Uterus (tissue), 4 donors: ENCODE results near the gene DGKI. TPM values are rescaled to one million over a fixed set of nuclear protein-coding genes. Genes with fewer than 3 reads are reported as not detected.

Experiments
- DNase-seq, 2 donors: peaks; one replicate each; pipeline ENCODE4 v3.0.0-alpha.2; 2019 to 2020
- H3K27ac ChIP-seq, 2 donors: fragments of 200-600 bp; sonication (generic); 1 replicate in 1 of 2; 2 replicates in 1 of 2; pipeline ENCODE4 v1.5.1; 2016 to 2018
- H3K27me3 ChIP-seq, 2 donors: fragments of 200-600 bp; sonication (generic); one replicate each; pipeline ENCODE4 v1.5.1; 2018 to 2019; ENCODE audit warnings: control low read depth in 1 of 2
- H3K36me3 ChIP-seq, 2 donors: fragments of 200-600 bp; sonication (generic); one replicate each; pipeline ENCODE4 v1.5.1; 2019; ENCODE audit warnings: control low read depth in 1 of 2
- H3K4me1 ChIP-seq, 2 donors: fragments of 200-600 bp; sonication (generic); one replicate each; pipeline ENCODE4 v1.5.1; 2018 to 2019; ENCODE audit warnings: control low read depth in 1 of 2
- H3K4me3 ChIP-seq, 2 donors: fragments of 200-600 bp; sonication (generic); 1 replicate in 1 of 2; 2 replicates in 1 of 2; pipeline ENCODE4 v1.5.1; 2018 to 2019; ENCODE audit warnings: mild to moderate bottlenecking in 1 of 2
- H3K9me3 ChIP-seq, 2 donors: fragments of 200-600 bp; sonication (generic); one replicate each; pipeline ENCODE4 v1.5.1; 2019; ENCODE audit warnings: control low read depth in 1 of 2
- POLR2A ChIP-seq, 2 donors: fragments of 450-650 bp; IDR thresholded peaks; one replicate each; pipeline ENCODE4 v1.6.1; 2016; ENCODE audit warnings: antibody characterized with exemption in 2 of 2, mild to moderate bottlenecking in 1 of 2, moderate library complexity in 1 of 2
- intact Hi-C: fragments of 100-400 bp; cut with DNase I; formaldehyde crosslinking; loops from one replicate; pipeline ENCODE4 v1.15.1; 2023; ENCODE audit warnings: low total_unique reads
- total RNA-seq, 4 donors: library from RNA; depleted of rRNA in 3 of 4; stranded (reverse); fragments of >200 nt in 3 of 4; gene quantifications; one replicate each; pipeline versions ENCODE4 v1.1.0 to v1.2.4, GENCODE V29; 2014 to 2023
- TF ChIP-seq, protein P1 (sequence below), 4 experiments: fragments of 200-600 bp in 2 of 4; fragments of 450-650 bp in 2 of 4; sonication (generic) in 2 of 4; IDR thresholded peaks; one replicate each; pipeline ENCODE4 v1.5.1; 2016 to 2019; ENCODE audit warnings: antibody characterized with exemption in 4 of 4, mild to moderate bottlenecking in 2 of 4, moderate library complexity in 1 of 4
- donor health status: DM: yes; HTN: yes; CAD: no.

The DGKI gene
- total RNA-seq, 4 donors from 2014 or later: 1.0 to 8.5 (median 4.1) TPM

GRCh38 chr7:137386966-137387365 lies 459.8 kb downstream of the DGKI start:
- Histone ChIP-seq H3K27ac (no peak overlapping the region), H3K9me3 (no peaks in the 10 kb centered on the region), H3K27me3 (no peaks in the 10 kb centered on the region), H3K4me1 (no peaks in the 10 kb centered on the region), H3K36me3 (no peaks in the 10 kb centered on the region), H3K4me3 (no peak overlapping the region)
- no peak for DNase-seq
- no peak for TF ChIP-seq POLR2A (IDR thresholded peaks at IDR 0.05)
- TF ChIP-seq, protein P1, sequence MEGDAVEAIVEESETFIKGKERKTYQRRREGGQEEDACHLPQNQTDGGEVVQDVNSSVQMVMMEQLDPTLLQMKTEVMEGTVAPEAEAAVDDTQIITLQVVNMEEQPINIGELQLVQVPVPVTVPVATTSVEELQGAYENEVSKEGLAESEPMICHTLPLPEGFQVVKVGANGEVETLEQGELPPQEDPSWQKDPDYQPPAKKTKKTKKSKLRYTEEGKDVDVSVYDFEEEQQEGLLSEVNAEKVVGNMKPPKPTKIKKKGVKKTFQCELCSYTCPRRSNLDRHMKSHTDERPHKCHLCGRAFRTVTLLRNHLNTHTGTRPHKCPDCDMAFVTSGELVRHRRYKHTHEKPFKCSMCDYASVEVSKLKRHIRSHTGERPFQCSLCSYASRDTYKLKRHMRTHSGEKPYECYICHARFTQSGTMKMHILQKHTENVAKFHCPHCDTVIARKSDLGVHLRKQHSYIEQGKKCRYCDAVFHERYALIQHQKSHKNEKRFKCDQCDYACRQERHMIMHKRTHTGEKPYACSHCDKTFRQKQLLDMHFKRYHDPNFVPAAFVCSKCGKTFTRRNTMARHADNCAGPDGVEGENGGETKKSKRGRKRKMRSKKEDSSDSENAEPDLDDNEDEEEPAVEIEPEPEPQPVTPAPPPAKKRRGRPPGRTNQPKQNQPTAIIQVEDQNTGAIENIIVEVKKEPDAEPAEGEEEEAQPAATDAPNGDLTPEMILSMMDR (IDR thresholded peaks at IDR 0.05): no peak
- intact Hi-C loops: no loop called here

DNA sequence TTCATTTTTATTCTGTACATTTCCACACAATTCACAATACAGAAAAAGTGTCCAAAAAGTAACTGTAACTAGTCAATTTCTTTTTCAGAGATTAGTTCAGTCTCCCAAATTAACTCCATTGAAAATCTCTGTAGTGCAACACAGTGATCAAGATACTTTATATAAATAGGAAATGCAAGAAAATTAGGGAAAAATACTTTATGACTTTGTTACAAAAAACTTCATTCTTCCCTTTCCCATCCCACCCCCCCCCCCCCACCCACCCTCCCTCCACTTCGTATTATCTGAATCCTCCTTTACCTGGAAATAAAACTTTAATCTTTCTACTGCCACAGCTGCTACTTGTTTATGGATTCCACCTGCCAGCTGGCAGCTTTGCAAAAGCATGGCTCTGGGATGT lies 465.7 kb downstream of the DGKI start:
- no peak overlapping the region for H3K27ac ChIP-seq
- no peaks in the 10 kb centered on the region for H3K36me3 ChIP-seq
- H3K9me3 ChIP-seq: no peaks in the 10 kb centered on the region
- H3K4me3 ChIP-seq: no peak overlapping the region
- TF ChIP-seq POLR2A (IDR thresholded peaks at IDR 0.05): no peak
- TF ChIP-seq, protein P1 (IDR thresholded peaks at IDR 0.05): no peak
- no peak for DNase-seq
- no peaks in the 10 kb centered on the region for H3K27me3 ChIP-seq
- H3K4me1 ChIP-seq: no peaks in the 10 kb centered on the region
- intact Hi-C loops: no loop called here

GRCh38 chr7:137373507-137373906 lies 473.3 kb downstream of the DGKI start:
- intact Hi-C loops: no loop called here
- DNase-seq: no peak
- Histone ChIP-seq H3K4me3 (no peak overlapping the region), H3K36me3 (no peaks in the 10 kb centered on the region), H3K4me1 (no peaks in the 10 kb centered on the region), H3K27me3 (no peaks in the 10 kb centered on the region), H3K27ac (no peak overlapping the region), H3K9me3 (no peaks in the 10 kb centered on the region)
- TF ChIP-seq, protein P1 (IDR thresholded peaks at IDR 0.05): no peak
- no peak for TF ChIP-seq POLR2A (IDR thresholded peaks at IDR 0.05)

- no peaks in the 10 kb centered on the region for H3K27me3 ChIP-seq
- no peak for TF ChIP-seq POLR2A (IDR thresholded peaks at IDR 0.05)
- TF ChIP-seq, protein P1 (IDR thresholded peaks at IDR 0.05): no peak
- H3K4me3 ChIP-seq: no peak overlapping the region
- no peak for DNase-seq
- intact Hi-C loops: no loop called here
- H3K36me3 ChIP-seq: no peaks in the 10 kb centered on the region
- no peaks in the 10 kb centered on the region for H3K4me1 ChIP-seq
- no peaks in the 10 kb centered on the region for H3K9me3 ChIP-seq
- no peak overlapping the region for H3K27ac ChIP-seq
These were observed 475.2 kb downstream of the DGKI start for GRCh38 chr7:137371616-137372015.

GRCh38 chr7:137366995-137367394 lies 479.8 kb downstream of the DGKI start:
- H3K4me1 ChIP-seq: no peaks in the 10 kb centered on the region
- H3K27ac ChIP-seq: no peak overlapping the region
- no peaks in the 10 kb centered on the region for H3K9me3 ChIP-seq
- intact Hi-C loops: no loop called here
- no peak for DNase-seq
- no peak for TF ChIP-seq POLR2A (IDR thresholded peaks at IDR 0.05)
- TF ChIP-seq, protein P1 (IDR thresholded peaks at IDR 0.05): no peak
- no peaks in the 10 kb centered on the region for H3K27me3 ChIP-seq
- H3K36me3 ChIP-seq: no peaks in the 10 kb centered on the region
- H3K4me3 ChIP-seq: no peak overlapping the region
